NOMO-1 treated with DMSO at 0.1 percent for 48 hours (cell line): Measurements from ENCODE around the gene ADAMTS2.

Source experiments
- DNase-seq: peaks from one replicate; lab custom pipeline; 2025; ENCODE audit not compliant: unreplicated experiment; lab: John Stamatoyannopoulos, UW

Gene ADAMTS2

GRCh38 chr5:179373101-179373934 is 28.1 kb upstream of the ADAMTS2 start:
- DNase-seq, result no peak

DNA sequence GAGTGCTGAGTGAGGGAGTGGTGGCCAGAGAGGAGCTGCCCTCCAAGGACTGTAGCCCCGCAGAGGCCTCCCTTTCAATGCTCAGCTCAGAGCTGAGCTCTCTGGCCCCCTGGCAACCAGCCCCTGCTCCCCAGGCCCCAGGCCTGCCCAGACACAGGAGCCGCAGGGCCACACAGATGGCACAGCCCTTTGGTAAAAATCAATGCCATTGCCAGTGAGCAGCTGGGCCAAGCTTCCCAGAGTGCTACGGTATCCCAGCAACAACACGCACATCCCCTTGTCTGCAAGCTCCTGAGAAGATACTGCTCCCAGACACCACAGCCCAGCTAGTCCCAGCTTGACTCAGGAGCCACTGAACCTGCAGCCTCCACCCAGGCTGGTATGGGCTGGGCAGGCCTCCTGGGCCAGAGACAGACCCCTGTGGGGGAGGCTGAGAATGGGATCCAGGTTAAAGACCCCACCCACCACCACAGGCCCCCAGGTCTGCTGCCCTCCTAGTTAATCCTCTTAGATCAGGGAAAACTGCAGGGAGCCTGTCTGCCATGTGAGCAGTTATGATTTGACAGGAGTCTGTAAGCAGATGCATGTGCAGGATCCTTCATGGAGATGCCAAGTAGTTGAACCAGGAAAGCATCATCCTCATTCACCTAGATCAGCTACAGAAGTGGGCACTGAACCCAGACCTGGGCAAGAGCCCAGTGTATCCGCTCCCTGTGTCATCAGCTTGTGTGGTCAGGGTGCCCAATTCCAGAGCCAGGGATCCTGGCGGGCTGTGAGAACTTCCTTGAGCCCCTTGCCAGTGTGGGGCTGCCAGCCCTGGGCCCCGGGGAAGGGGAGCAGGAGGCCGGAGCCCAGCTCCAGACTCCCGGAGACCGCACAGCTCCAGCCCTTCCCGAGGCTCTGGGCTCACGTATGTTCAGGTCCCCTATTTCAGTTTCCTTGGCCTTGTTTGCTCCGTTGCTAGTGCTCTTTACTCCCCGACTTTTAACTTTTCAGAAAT is 26.7 kb upstream of the ADAMTS2 start:
- DNase-seq, result no peak

- DNase-seq, result no peak
Measured at GRCh38 chr5:179371121-179371510, 25.9 kb upstream of the ADAMTS2 start.

DNA sequence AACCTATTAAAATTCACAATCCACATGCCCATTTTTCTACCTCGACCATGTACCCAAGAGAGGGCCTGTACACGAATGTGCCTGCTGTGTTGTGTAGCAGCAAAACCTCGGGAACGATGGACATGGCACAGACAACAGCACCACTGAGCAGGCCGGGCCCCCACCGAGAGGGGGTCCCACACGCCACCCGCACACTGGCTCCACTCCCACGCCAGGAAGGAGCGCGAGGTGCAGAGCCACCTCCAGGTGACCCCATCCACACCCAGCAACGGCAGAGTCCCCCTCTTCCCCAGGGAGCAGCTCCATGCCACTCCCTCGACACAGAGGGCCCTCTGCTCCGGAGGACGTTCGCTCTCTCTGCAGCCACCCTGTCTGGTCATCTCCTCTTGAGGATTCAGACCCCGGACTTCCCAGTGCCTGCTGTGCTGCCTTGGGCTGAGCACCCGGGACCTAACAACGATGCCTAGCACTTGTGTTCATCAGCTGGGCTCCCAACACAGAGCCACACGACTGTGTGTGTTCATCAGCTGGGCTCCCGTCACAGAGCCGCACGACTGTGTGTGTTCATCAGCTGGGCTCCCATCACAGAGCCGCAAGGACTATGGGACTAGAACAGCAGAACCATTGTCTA is 25.3 kb upstream of the ADAMTS2 start:
- no peak for DNase-seq

DNA sequence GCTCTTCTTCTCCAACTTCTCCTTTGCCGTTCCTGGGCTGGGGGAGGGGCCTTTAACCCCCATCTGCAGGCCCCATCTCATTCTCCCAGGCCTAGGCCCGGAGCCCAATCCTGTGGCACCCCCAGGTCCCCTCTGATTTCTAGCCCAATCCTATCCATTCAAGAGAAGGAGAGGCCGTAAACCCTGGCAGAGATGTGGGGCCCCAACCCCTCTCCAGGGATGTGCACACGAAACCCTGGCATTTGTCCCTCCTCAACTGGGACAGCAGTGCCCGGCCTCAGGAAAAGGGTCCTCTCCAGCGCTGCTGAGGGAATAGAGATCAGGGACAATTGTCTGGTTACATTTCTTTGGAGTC is 24.2 kb upstream of the ADAMTS2 start:
- DNase-seq, result no peak

DNA sequence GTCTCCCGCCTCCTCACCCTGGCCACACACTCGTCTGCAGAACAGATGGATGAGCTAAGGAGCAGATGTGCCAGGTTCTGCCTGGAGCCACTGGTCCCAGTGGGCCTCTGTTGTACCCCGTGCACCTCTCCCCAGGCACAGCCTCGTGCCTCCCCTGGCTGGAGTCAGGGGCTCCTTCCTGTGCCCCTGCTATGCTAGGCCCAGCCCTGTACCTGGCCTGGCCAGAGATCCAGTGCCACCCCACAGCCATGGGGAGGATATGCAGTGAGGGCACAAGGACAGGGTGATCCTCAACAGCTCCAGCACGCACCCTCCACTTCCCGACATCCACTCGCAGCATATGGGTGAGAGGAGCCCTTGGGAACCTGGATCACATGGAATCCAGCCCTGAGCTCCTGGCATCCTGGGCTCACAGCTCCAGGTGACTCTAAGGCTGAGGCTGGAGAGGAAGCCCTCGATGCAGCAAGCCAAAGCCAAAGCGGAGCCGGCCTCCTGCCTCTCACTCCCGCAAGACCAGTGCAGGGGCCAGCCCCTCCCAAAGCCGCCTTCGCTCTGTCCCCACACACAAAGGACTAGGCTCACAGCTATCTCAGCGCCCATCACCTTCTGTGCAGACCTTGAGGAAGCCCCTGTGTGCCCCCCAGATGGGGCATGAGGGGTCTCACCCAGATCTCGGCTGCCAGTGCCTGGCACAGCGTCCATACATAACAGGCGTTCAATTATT is 23.7 kb upstream of the ADAMTS2 start:
- DNase-seq, result no peak

- no peak for DNase-seq
Measured at GRCh38 chr5:179368126-179368805, 23.0 kb upstream of the ADAMTS2 start.

DNA sequence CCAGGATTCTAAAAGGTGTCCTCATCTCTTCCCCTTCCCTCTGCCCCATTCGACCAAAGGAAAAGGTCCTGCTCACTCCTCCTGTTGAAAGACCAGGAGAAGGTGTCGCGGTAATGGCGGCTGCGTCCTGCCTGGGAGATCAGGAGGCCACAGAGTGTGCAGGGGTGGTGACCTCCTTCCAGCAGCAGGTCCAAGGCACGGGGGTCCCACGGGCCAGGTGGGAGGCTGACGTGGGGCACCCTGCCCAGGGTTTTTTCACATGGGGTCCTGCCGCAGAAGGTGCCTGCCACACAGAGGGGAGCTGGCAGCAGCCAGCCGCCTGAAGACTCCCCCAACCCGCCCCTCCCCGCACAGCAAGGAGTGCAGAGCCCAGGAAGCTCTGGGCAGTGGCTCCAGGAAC is 22.2 kb upstream of the ADAMTS2 start:
- no peak for DNase-seq

DNA sequence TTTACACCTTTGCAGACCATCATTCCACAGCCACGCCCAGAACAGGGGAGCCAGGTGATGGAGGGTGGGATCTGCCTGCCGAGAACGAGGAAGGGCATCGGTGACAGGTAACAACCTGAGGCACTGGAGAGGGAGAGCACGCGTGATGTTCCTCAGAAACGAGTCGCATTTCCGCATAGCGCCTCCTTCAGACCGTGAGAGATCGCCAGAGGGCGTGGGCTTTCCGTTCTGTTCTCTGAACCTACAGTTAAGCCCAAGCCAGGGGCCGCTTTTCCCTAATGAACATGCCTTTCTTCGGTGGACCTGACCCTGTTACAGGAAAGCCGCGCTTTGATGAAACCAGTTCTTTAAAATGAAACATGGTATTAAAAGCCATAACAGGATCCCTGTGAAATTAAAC is 17.1 kb upstream of the ADAMTS2 start:
- DNase-seq, result no peak

- DNase-seq, result no peak
Measured at GRCh38 chr5:179361037-179361603, 15.9 kb upstream of the ADAMTS2 start.

DNA sequence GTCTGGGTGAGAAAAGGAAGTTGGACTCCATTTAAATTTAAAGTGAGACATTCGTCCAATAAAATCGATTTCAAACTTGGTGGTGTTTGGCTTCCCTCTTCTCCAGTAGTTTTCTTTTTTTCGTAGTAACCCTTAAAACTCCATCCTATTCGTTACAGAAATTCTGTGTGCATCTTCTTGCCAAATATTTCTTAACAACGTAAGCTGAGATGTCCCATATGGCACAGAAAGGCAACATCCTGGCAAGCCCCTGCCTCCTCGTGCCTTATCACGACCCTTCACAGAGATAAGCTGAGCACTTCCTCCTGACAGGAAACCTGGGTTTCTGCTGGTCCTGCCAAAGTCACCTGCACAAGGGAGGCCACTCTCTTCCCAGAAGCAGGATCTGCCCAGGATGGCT is 11.8 kb upstream of the ADAMTS2 start:
- no peak for DNase-seq

- peak; percentile 26 for DNase-seq
Measured at GRCh38 chr5:179355976-179356974, 11.0 kb upstream of the ADAMTS2 start.

DNA sequence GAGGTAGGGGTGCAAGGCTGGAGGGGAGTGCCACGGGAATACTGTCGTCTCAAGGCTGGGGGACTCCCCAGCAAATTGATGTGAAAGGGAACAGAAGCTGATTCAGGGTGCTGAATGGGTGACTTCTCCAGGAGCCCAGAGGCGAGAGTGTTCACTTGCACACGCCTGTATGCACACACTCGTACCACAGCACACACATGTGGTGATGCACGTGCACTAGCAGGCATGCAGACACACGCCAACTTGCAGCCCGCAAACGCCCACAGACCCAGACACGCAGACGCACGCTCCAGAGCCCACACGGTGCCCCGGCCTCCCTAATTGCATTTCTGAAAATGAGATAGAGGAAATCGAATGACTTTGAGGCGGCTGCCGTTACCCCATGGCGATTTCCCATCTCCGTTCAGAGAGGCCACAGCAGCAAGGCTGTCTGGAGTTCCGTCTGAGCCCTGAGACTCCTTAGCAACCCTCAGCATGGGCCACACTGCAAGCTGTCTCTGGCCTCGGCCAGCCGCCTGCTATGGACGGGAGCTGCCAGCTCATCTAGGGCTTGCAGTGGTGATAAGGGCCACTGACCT is 9.1 kb upstream of the ADAMTS2 start:
- no peak for DNase-seq

DNA sequence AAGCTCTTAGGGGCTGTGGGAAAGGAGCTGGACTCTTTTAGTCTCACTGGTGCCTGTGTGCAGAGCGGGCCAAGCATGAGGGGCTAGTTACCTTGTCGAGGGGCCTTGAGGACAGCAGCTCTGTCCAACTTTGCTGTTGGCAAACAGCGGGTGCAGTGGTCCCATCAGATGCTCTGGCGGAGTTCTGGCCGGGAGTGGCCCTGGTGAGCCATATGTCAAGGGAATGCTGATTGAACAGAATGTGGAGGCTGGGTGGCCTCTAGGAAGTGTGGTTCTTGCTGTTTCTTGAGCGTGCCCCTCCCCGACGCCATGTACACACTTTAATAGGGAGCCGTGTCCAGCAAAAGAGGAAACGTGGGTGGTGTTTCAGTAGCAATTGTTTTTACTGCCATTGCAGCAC is 3.6 kb upstream of the ADAMTS2 start:
- no peak for DNase-seq

DNA sequence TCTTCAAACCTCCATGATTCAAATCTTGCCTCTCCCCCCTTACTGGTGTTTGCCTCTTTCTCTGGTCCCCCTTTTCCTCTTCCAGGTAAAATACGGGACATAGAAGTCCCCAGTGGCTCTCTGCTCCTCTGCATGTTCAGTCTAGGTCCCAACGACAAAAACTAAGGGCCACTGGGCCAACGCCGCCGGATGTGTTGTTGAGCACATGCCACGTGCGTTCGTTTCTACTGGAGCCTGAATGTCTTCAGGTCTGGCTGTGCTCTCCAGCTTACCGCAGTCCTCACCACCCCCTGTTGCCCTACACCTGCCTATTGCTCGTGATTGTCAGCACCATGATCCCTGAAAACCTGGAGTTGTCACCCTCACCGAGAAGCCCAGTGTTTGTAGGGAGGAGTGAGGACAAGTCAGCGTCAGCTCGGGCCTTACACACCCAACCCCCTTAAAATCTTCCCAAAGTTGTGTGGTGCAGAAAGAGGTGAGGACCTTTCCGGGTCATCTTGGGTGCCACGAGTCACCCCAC is 2.8 kb upstream of the ADAMTS2 start:
- DNase-seq, result no peak

GRCh38 chr5:179347581-179347980 is 2.3 kb upstream of the ADAMTS2 start:
- DNase-seq, result no peak

DNA sequence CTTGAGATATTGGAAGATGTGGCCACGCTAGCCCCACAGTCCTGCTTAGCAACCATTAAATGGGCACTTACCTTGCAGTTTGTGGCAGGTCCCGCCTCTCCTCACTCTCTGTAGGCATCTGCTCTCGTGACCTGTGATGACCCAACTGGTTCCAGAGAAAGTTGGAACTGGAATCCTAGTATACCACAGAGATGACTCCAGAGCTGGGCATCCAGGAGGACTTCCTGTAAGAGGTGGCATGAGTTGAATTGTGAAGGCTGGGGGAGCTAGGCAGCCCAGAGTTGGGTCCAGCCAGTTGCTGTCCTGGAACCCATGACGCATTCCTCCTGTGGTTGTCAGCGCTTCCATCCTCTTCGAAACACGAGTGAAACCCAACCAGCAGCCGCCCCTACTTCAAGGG is 1.6 kb upstream of the ADAMTS2 start:
- DNase-seq, result no peak

DNA sequence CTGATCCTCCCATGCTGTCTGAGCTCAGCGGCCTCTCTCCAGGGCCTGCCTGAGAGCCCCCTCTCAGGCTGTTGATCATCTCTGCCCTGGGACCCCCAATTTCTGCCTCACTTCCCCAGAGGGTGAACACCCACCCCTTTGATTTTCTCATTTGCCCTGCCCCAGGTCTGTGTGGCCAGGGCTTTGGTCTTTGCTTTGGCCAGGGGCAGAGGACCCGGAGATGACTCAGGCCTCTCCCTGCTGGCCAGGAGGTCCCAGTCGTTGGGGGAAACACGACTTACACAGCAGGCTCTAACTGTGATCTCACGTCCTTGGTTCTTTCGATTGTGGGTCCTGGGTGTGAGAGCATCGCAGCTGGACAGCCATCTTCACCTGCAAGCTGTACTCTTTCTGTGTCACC is 1.1 kb upstream of the ADAMTS2 start:
- no peak for DNase-seq

- no peak for DNase-seq
Measured at GRCh38 chr5:179345183-179345432, 153 bp downstream of the ADAMTS2 start.
